ENCODE data around the gene ARHGAP12.

DNA sequence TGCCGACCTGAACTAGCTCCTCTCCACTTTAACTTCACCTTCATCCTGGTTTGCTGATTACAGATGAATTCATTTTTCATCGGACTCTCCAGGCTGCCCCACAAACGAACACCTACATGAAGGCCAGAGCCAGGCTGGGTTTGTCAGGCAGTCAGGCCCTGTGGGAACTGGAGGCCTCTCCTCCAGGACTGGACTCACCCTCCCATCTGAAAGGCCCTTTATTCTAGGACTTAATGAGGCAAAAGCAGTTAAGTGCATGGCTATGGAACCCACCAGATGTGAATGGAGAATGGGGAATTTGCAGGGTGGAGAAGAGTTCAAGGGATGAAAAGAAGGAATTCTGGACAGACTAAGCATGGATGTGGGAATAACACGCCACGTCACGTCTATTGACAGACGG, 170.8 kb downstream of the ARHGAP12 start:
- no peak for TF ChIP-seq CTCF (IDR thresholded peaks at IDR 0.05; ENCODE audit: low read length)
- no peak for TF ChIP-seq EZH2 (IDR thresholded peaks at IDR 0.05; ENCODE audit: borderline replicate concordance, low read length)
